A549 treated with AZD9567 at 1 μM for 4 hours (cell line): Measurements from ENCODE around the gene PRRC2A. TPM values are rescaled to one million over a fixed set of nuclear protein-coding genes. Genes with fewer than 3 reads are reported as not detected.

Source experiments
- total RNA-seq: library from RNA; stranded (reverse); fragments of 200-300 nt; extraction: Qiagen RNA extraction; gene quantifications from 5 replicates; pipeline ENCODE4 v1.2.3, GENCODE V29; 2022; ENCODE audit not compliant: insufficient read depth

The PRRC2A gene
- 51.3 to 92.7 TPM (median 87.1 TPM) in 5 replicates for total RNA-seq

GRCh38 chr6:31620586-31621319 lies at the start of gene PRRC2A:
TSS of gene PRRC2A (plus strand) at chr6:31620715. CDS start at chr6:31622790, 2,075 bp downstream.

GRCh38 chr6:31572041-31572911 lies 48.2 kb upstream of the PRRC2A start, which contains the start of gene LTA:
TSS of gene LTA (plus strand) at chr6:31572289. CDS start at chr6:31572743, 454 bp downstream.

GRCh38 chr6:31575335-31575901 lies 45.1 kb upstream of the PRRC2A start, which contains the start of gene TNF:
TSS of gene TNF (plus strand) at chr6:31575565. CDS start at chr6:31575742, 177 bp downstream.

GRCh38 chr6:31582230-31582643 lies 38.3 kb upstream of the PRRC2A start, which contains the start of gene LTB:
TSS of gene LTB (minus strand) at chr6:31582424. CDS start at chr6:31582417, 7 bp downstream.

GRCh38 chr6:31586008-31586407 lies 34.5 kb upstream of the PRRC2A start, which contains the start of gene LST1:
TSS of gene LST1 (plus strand) at chr6:31586277. CDS start at chr6:31587300, 1,023 bp downstream.

GRCh38 chr6:31614684-31615578 lies 5.6 kb upstream of the PRRC2A start, which contains the start of gene AIF1:
TSS of gene AIF1 (plus strand) at chr6:31615234. CDS start at chr6:31615330, 96 bp downstream.

GRCh38 chr6:31655349-31656237 lies 35.1 kb downstream of the PRRC2A start, which contains the start of gene APOM:
TSS of gene APOM (plus strand) at chr6:31655894. CDS start at chr6:31655967, 73 bp downstream.

GRCh38 chr6:31660381-31661261 lies 40.1 kb downstream of the PRRC2A start, which contains the start of gene C6orf47:
TSS of gene C6orf47 (minus strand) at chr6:31660778. CDS start at chr6:31659947, 831 bp downstream.

GRCh38 chr6:31664790-31665500 lies 44.4 kb downstream of the PRRC2A start, which contains the start of gene GPANK1:
TSS of gene GPANK1 (minus strand) at chr6:31664997. CDS start at chr6:31664478, 519 bp downstream.

GRCh38 chr6:31665501-31666336 lies 45.2 kb downstream of the PRRC2A start, which contains the start of gene CSNK2B:
TSS of gene CSNK2B (plus strand) at chr6:31666080. CDS start at chr6:31666832, 752 bp downstream.

GRCh38 chr6:31669676-31670075 lies 49.2 kb downstream of the PRRC2A start, which contains the start of gene LY6G5B:
TSS of gene LY6G5B (plus strand) at chr6:31669976. CDS start at chr6:31670951, 975 bp downstream.

GRCh38 chr6:31680226-31681134 lies 60.0 kb downstream of the PRRC2A start, which contains the start of gene LY6G5C:
TSS of gene LY6G5C (minus strand) at chr6:31681067. CDS start at chr6:31680373, 694 bp downstream.

